Measurements from ENCODE around the gene LY6G6F.

- TF ChIP-seq CTCF (IDR thresholded peaks at IDR 0.05 in 4 of 5, conservative IDR thresholded peaks at IDR 0.05 in 1 of 5) (no peak), POLR2A (IDR thresholded peaks at IDR 0.05) (no peak)
These were observed 42.8 kb downstream of the LY6G6F start for GRCh38 chr6:31749301-31750036.

Data from gastrocnemius medialis (tissue), 4 donors.